Measurements from ENCODE around the gene FBXO31. TPM values are rescaled to one million over a fixed set of nuclear protein-coding genes. Genes with fewer than 3 reads are reported as not detected.
A peak's percentile ranks its signal among the peaks of the same experiment; 100 is the strongest.

FBXO31 gene
- polyA plus RNA-seq, 12 donors = 21.0 to 28.1 (median 24.9) TPM; not detected in 1

- DNase-seq = no peak
Observed at GRCh38 chr16:87329436-87330256, 53.9 kb downstream of the FBXO31 start.

DNA sequence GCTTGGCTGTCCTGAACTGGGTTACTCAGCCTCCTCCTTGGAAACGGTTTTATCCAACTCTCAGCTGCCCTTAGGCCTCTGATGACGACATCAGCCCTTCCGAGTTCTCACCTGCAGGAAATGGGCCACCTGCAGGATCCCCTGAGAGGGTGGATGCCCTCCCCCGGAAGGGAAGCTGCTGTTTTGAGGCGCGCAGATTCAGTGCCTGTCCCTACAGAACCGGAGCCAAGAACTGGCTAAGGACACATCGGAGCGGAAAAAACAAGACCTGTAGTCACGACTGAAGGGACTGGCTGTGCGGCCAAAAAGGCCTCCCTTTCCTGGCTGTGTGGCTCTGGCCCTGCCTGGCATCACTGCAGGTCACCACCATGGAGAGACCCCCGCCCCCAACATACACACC, 54.7 kb downstream of the FBXO31 start:
- DNase-seq = no peak

DNA sequence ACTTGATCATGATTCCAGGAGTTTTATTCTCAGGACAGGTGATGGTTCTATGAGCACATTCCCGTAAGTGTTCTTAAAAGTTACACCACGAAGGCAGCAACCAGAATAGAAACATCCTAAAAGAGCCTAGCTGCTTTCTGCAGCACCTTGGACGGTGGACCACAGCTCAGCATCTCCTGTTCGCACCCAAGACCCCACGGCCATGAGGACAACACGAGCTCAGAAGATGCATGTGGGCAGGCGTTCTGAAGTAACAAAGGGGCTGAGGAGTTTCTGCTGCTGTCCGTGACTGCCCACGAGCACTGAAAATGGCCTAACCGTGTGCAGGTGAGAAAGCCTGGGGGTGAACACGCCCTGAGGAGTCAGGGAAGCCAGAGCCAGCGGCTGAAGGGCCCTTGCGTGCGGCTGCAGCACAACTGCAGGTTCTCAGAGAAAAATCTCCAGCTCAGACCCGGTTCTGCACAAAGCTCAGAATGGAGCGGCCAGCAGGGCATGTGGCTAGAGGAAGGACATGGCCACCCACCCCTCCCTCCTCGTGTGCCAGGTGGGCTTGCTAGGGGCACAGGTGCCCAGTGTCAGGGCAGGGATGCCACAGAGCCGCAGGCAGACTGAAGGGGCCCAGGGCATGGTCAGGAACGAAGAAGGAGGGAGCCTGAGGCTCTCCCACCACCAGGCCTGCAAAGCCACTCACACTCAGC, 55.6 kb downstream of the FBXO31 start:
- no peak for DNase-seq

DNA sequence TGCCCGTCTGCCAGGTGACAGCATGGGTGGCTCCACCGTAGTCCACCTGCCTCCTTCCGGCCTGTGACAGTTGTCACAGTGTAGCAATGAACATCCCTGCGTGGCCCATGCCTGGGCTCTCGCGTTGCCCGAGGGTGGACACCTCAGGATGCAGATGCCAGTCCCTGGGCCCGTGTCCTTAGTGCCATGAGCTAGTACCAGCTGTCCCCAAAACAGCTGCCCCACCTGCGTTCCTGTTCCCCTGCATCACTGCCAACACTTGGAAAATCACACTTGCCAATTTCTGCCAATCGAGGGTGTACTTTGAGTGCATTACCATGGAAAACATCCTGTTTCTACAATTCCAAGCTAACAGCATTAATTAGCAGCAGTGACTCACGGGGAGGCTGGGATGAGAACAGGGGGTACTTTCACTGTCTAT, 57.4 kb downstream of the FBXO31 start:
- no peak for DNase-seq

DNA sequence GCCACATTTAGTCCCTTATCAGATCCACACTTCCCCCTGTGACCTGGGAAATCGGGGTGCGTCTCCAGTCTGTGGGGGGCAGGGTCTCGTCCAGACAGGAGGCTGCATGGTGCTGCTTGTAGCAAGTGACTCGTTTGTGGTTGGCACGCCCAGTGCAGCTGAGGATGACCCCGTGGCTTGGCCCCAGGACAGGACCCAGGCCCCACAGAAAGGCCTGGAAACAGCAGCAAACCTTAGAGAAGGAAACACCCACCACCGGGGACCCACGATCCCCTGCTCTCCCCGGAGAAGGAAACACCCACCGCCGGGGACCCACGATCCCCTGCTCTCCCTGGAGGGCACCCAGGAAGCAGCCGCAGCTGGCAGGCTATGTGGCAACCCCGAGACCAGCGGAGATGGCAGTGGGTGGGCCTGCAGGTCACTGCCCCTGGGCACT, 58.1 kb downstream of the FBXO31 start:
- DNase-seq = no peak

DNA sequence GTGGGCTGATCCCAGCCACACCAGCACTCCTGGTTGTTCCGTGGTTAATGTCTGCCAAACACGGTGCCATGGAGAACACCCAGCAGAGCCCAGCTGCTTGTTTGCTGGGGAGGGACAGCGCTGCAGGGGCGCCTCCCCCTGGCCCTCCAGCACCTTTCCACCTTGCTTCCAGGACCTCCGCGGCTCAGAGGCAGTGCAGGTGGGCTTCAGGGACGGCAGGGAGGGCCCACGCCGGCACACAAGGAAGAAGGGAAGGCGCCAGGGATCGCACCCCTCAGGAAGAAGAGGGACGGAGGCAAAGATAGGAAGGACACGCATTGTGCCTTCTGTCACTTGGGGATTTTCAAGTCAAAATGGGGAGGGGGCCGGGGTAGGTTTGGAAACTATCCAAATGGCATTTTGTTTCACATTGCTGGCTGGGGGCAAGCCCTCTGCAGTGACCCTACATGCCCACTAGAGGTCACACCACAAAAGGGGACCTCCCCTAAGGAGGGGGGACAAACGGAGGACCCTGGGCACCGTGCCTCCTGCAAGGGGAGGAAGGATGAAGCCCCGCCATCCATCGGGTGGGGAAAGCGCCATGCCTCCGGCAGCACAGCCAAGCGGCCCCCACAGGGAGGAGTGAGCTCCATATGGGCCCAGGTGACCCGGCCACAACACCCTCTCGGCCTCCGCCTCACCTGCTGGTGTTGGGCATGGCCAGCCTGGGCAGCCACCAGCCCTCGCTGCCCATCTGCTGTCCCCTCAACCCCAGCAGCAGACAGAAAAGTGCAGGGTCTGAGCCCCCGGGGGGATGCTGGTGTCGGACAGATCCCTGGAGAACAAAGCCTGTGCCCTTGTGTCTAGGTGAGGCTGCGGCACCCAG, 58.9 kb downstream of the FBXO31 start:
- DNase-seq = peak; percentile 12

DNA sequence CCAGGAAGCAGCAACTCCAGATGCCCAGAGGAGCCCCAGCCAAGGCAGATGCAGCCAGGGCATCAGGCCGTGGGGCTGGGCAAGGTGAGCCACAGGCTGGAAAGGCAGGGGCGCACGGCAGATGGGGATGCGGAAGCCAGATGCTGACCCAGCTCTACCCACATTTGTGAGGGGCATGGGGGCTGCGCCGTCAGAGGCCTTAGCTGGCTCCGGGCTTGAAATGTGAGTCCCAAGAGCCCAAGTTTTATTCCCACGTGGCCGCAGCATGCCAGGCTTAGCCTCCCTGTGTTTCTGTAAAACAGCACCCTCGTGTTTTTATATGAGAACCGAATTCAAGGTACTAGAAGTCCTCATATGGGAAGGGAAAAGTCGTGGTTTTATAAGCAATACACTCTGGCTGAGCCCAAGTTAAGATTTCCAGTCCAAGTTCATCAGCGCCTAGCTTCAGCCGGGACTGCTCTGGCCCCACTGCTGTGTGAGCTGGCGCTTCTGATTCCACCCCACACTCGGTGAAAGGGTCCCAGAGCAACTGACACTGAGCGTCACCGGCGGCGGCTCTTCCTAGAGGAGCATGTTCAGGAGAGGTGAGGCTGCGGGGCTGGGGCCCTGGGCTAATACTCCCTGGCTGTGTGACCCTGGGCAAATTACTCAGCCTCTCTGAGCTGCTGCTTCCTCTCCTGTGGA, 59.7 kb downstream of the FBXO31 start:
- DNase-seq = no peak

- no peak for DNase-seq
Observed at GRCh38 chr16:87322833-87323726, 60.5 kb downstream of the FBXO31 start.

DNA sequence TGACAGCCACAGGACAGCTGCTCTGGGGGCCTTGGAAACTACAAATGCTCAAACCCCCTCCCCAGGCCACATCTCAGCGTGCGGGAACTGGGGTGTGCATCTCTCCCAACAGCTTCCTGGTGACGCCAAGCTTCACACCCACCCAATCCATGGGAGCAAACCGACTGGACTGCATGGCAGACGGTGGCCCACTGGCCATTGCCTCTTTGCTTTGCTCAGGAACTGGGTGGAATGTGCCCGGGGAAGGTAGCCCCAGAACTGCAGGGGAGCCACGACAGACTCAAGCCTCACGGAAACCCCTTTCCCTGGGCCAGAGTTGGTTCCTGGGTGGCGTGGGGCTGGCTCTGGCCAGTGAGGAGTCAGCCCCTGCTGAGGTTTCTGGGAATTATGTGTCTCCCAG, 61.2 kb downstream of the FBXO31 start:
- DNase-seq = no peak

DNA sequence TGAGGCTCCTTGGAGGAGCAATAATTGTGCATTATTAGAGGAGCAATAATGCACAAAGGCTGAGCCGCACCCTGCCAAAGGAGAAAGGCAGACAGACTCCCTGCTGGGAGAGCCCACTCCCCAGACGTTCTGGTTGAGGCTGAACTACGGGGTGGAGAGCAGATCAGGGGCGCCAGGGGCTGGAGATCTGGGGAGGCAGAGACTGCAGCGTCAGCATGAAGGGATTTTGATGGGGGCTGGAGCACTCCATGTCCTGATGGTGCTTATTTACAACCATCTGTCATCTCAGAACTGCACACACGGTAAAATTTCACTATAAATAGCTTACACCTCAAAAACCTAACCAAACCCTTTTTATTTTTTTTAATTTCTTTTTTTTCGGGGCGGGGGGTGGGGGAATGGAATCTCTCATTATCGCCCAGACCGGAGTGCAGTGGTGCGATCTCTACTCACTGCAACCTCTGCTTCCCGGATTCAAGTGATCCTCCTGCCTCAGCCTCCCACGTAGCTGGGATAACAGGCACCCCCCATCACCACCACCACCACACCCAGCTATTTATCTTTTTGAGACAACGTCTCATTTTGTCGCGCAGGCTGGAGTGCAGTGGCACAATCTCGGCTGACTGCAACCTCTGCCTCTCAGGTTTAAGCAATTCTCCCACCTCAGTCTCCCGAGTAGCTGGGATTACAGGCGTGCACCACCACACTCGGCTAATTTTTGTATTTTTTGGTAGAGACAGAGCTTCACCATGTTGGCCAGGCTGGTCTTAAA, 62.1 kb downstream of the FBXO31 start:
- DNase-seq = no peak

DNA sequence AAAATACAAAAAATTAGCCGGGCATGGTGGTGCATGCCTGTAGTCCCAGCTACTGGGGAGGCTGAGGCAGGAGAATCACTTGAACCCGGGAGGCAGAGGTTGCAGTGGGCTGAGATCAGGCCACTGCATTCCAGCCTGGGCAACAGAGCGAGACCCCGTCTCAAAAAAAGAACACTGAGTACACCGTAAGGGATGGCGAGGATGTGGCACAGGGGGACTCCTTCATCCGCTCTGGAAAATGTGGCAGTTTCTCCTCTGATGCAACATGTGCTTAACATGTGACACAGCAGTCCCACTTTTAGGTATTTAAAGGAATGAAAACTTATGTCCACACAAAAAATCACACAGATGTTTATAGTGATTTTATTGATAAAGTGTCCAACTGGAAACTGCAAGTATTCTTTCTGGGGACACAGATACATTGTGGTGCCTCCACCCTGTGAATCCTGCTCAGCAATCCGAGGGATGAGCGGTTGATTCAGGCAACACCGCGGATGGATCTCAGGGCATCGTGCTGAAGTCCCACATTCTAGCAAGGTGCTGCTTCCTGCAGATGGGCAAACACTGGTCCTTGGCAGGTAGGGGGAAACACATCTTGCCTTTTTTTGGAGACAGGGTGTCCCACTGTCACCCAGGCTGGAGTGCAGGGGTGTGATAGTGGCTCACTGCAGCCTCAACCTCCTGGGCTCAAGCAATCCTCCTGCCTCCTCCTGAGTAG, 62.9 kb downstream of the FBXO31 start:
- DNase-seq = no peak

DNA sequence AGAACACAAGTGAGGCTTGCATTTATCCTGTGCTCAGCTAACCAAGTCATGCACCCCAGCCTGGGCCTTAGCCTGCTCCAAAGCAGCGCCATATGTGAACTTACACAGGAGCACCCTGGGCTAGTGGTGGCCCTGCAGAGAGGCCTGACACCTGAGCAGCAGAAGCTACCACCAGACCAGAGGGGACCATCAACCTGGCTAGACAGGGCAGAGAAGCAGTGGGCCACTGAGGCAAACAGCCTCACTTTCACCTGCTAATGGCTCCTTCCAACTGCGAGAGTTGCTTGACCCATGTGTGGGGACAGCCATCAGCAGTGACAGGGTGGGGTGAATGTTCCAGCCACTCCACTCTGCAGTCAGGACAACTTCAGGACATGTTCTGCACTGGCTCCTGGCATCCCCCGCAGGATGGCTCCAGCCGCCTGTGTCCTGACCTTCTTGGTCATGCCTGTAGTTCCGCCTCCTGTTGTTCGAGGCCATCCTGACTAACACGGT, 63.5 kb downstream of the FBXO31 start:
- DNase-seq = no peak

DNA sequence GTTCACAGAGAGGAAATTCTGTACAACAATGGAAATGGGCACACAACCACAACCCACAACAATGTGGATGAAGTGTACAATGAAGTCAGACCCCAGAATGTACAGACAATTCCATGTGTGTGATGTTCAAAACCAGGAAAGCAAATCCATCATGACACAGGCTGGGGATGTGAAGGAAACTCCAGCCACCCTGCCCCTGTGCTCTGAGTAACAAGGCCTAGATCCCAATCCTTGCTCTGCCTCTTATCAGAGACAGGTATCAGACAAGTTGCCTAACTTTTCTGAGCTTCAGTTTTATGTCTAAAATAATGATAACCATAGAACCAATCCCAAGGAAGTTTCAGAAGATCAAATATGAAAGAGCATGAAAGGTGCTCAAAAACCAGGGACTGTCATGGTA, 64.6 kb downstream of the FBXO31 start:
- DNase-seq = no peak

DNA sequence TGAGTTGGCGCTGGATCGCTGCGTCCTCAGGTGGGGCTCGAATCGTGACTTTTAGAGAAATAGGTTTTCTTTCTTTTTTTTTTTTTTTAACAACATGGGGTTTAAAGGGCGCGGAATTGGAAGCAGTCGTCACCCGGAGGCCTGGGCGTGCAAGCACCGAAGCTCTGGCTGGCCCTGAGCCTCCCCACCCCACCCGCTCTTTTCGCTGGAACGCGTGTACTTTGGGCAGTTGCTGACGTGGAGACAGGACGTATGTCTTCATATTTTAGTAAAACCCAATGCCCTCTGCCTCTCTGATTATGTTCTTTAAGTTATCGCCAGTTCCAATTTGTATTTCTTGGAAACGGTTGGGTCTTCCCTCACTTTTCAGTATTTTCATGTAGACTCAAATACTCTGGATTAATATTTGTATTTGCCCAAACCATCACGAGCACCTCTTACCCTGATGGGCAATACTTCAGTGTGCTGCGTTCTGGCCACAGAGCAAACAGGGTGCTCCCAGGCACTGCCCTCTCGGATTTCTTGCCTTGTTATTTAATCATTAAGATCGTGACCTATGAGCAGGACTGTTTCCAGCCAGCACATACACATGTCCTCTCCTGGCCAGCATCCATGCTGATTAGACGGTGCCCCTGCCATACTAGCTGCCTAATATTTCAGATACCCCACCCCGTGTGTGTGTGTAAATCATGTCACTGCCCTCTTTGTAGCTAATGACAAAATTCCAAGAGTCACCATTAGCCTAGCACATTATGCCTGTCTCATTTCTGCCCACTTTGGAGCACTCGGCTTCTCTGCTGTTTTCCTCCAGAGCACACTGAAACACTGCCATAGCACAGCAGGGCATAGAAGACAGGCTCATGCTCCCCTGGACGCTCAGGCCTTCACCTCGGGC, 65.6 kb downstream of the FBXO31 start:
- peak; percentile 56 for DNase-seq

GRCh38 chr16:87316923-87317749, 66.4 kb downstream of the FBXO31 start, which contains the start of gene C16orf95:
C16orf95 (minus strand) TSS chr16:87317392; CDS start chr16:87317242, 150 bp downstream.
- DNase-seq = peak; percentile 99

- DNase-seq = no peak
Observed at GRCh38 chr16:87316450-87316922, 67.1 kb downstream of the FBXO31 start.
